HFF-Myc (cell line): ENCODE results near the gene ADK.
"Not testable (repeated sequence)": the region's sequence is repeated elsewhere in the genome, so short reads cannot be mapped to it uniquely, and the experiment has no call there.

ENCODE experiments used
- DNase-seq: peaks from one replicate; pipeline ENCODE4 v3.0.0-alpha.2; 2011; ENCODE audit warnings: low read depth; ENCODE audit errors: extremely low read depth
- H3K4me3 ChIP-seq: replicated peaks from 2 replicates; pipeline ENCODE4 v1.5.1; 2011; ENCODE audit warnings: low read depth, mild to moderate bottlenecking, control low read depth, low read length
- TF ChIP-seq, protein P1 (sequence below): IDR thresholded peaks from 2 replicates; pipeline ENCODE4 v1.5.1; 2012; ENCODE audit warnings: mild to moderate bottlenecking, low read depth, low read length, control low read depth; ENCODE audit errors: missing control alignments

The ADK gene

DNA sequence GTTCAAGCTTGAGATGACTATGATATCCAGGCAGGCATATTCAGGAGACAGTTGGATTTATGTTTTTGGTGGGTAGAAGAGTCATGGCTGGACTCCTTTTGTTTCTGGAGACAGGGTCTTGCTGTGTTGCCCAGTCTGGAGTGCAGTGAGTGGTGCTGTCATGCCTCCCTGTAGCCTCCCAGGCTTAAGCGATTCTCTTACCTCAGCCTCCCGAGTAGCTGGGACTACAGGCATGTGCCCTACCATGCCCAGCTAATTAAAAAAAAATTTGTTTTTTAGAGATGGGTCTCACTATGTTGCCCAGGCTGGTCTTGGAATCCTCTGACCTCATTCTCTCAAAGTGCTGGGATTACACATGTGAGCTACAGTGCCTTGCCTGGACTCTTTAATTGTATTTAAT lies 62.0 kb downstream of the ADK start:
- DNase-seq, result no peak
- TF ChIP-seq, protein P1, sequence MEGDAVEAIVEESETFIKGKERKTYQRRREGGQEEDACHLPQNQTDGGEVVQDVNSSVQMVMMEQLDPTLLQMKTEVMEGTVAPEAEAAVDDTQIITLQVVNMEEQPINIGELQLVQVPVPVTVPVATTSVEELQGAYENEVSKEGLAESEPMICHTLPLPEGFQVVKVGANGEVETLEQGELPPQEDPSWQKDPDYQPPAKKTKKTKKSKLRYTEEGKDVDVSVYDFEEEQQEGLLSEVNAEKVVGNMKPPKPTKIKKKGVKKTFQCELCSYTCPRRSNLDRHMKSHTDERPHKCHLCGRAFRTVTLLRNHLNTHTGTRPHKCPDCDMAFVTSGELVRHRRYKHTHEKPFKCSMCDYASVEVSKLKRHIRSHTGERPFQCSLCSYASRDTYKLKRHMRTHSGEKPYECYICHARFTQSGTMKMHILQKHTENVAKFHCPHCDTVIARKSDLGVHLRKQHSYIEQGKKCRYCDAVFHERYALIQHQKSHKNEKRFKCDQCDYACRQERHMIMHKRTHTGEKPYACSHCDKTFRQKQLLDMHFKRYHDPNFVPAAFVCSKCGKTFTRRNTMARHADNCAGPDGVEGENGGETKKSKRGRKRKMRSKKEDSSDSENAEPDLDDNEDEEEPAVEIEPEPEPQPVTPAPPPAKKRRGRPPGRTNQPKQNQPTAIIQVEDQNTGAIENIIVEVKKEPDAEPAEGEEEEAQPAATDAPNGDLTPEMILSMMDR, result no peak
- no peak overlapping the region for H3K4me3 ChIP-seq

- H3K4me3 ChIP-seq, result no peak overlapping the region
- TF ChIP-seq, protein P1, result peak; percentile 60
- no peak for DNase-seq
These were observed 62.6 kb downstream of the ADK start for GRCh38 chr10:74213571-74214162.

GRCh38 chr10:74217110-74217509 lies 66.1 kb downstream of the ADK start:
- H3K4me3 ChIP-seq, DNase-seq: not testable (repeated sequence)

DNA sequence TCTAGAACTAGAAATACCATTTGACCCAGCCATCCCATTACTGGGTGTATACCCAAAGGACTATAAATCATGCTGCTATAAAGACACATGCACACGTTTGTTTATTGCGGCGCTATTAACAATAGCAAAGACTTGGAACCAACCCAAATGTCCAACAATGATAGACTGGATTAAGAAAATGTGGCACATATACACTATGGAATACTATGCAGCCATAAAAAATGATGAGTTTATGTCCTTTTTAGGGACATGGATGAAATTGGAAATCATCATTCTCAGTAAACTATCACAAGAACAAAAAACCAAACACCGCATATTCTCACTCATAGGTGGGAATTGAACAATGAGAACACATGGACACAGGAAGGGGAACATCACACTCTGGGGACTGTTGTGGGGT lies 71.4 kb downstream of the ADK start:
- not testable (repeated sequence) for DNase-seq, H3K4me3 ChIP-seq

GRCh38 chr10:74223755-74224529 lies 72.9 kb downstream of the ADK start:
- no peak overlapping the region for H3K4me3 ChIP-seq
- TF ChIP-seq, protein P1, result no peak
- no peak for DNase-seq

DNA sequence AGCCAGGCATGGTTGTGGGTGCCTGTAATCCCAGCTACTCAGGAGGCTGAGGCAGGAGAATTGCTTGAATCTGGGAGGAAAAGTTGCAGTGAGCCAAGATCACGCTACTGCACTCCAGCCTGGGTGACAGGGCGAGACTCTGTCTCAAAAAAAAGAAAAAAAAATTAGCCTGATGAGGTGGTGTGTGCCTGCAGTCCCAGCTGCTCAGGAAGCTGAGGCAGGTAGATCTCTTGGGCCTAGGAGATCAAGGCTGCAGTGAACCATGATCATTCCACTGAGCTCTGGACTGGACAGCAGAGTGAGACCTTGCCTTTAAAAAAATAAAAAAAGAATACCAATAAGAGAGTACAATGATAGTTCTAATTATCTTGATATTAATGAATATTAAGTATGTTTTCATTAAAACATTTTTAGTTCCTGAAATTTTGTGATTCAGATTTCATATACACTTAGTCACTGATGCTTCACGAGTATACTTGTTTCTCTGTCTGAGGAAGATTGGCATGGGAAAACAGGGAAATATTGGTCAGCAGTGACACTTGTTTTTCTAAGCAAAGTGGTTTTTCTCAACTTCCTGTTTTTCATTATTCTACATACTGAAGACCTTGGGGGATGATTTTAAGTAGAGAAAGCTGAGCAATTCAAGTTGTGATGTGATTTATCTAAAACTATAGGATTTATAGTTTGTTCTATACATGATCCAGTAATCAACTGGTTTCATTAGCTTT lies 76.8 kb downstream of the ADK start:
- TF ChIP-seq, protein P1, result no peak
- DNase-seq, result no peak
- H3K4me3 ChIP-seq, result no peak overlapping the region

- no peak overlapping the region for H3K4me3 ChIP-seq
- DNase-seq, result no peak
- TF ChIP-seq, protein P1, result no peak
These were observed 80.4 kb downstream of the ADK start for GRCh38 chr10:74231375-74231774.
